HG03135 (cell line): ENCODE results near the gene GNG8.

Experiments used
- ATAC-seq: cut with Tn5 transposase; IDR thresholded peaks from one replicate; pipeline ENCODE4 v1.9.1; 2021; ENCODE audit warnings: mild to moderate bottlenecking, moderate library complexity; ENCODE audit not compliant: unreplicated experiment

The GNG8 gene

DNA sequence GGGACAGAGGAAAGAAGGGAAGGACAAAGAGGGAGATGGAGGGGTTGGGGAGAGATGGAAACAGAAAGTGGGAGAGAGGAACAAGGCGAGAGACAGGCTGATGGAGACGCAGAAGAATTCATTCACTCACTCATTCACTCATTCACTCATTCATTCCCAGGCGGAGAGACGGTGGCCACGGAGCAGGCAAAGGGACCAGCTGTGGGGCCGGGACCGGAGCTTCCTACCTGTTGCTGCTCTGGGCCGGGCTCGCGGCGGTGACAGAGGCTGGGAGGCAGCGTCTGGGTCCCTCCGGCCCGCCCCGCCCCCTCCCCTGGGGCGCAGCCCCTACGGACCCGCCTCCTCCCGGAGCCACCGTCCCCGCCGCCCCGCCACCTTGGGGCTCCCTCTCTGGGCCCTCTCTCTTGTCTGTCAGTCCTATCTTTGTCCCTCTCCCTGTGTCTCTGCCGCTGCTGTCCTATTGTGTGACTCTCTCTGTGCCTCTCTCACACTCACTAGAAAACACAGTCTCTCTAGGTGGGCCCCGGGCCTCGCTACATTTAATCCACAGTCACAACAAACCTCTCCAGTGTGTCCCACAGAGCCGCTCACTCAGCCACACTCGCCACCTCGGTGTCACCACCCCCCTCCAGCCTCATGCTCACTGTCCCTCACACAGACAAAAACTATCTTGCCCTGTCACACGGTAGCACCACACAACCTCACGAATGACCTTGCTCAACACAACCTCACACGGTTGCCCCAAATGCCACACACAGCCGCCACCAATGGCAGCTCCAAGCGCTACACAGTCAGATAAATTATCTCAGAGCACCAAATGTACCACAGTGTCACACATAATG lies at the start of gene GNG8:
Gene GNG8, minus strand, starts transcription at position 283 of the 842 bp plus-strand sequence. CDS start 1,520 bp downstream, outside the sequence.
- no peak for ATAC-seq

DNA sequence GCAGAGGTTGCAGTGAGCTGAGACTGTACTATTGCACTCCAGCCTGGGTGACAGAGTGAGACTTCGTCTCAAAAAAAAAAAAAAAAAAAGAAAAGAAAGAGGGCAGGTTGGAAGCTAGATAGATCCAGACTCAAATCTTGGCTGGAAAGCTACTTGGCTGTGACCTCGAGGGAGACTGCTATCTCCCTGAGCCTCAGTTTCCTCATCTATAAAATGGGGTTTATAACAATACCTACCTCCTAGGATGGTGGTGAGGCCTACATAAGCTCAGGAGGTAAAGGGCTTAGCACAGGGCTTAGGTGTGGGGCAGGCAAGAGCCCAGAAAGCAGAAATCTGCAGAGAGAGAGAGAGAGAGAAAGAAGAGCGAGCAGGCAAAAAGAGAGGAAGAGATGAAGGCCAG lies 49.2 kb upstream of the GNG8 start:
- no peak for ATAC-seq

GRCh38 chr19:46678110-46678732 lies 42.2 kb upstream of the GNG8 start:
- no peak for ATAC-seq

- ATAC-seq: no peak
These were observed 38.6 kb upstream of the GNG8 start for GRCh38 chr19:46674416-46675178.

DNA sequence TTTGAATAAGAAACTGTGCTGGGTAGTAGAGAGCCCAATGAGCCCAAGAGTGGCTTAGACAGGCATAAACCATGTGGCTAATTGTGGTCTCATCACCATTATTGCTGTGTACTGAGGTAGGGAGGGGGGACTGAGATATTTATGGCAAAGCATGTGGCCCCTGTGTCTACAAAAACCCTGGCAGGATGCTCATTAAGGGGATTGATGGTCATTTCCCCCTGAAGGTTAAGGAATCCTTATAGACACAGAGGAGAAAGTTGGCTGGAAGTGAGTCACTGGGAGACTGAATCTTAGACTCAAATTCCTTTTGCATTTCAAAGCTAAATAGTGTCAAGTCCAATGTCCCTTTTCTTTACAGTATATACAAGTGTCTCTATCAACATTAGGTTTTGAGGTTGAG lies 34.8 kb upstream of the GNG8 start:
- no peak for ATAC-seq

- no peak for ATAC-seq
These were observed 32.7 kb upstream of the GNG8 start for GRCh38 chr19:46668662-46669061.

- ATAC-seq: no peak
These were observed 29.1 kb upstream of the GNG8 start for GRCh38 chr19:46665072-46665471.

DNA sequence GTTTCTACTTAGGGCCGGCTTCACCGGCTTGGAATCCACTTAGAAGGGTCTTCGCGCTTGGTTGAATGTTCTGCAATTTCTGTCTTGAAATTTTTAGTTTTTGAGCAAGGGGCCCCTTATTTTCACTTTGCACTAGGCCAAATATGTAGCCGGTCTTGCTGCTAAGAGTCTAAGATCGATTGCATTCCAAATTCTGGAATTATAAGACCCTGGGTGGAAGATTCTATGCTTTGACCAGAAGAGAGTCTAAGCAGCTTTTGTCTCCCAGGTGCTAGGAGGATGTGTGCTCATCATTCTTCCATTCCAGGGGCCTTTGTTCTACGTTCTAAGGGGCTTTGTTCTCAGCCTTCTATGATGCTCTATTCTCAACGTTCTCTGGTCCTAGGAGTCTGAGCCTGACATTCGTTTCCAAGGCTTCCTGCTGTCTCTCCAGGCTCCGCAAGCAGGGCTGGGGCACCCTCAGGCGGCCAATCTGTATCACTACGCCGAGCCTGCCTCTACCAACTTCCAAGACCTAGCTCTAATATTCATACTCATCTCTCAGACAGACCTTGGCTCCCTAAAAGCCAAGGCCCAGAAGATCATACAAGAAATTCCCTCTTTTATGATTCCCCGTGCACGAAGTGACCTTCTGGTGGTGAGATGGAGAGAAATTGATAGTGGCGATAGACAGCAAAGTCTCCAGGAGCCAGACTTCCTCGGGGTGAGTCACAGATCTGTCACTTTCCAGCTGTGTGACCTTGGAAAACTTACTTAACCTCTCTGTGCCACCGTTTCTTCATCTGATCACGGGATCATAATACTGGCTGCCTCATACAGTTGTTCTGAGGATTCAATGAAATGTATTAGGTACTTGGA lies 26.0 kb upstream of the GNG8 start:
- peak; percentile 41 for ATAC-seq

DNA sequence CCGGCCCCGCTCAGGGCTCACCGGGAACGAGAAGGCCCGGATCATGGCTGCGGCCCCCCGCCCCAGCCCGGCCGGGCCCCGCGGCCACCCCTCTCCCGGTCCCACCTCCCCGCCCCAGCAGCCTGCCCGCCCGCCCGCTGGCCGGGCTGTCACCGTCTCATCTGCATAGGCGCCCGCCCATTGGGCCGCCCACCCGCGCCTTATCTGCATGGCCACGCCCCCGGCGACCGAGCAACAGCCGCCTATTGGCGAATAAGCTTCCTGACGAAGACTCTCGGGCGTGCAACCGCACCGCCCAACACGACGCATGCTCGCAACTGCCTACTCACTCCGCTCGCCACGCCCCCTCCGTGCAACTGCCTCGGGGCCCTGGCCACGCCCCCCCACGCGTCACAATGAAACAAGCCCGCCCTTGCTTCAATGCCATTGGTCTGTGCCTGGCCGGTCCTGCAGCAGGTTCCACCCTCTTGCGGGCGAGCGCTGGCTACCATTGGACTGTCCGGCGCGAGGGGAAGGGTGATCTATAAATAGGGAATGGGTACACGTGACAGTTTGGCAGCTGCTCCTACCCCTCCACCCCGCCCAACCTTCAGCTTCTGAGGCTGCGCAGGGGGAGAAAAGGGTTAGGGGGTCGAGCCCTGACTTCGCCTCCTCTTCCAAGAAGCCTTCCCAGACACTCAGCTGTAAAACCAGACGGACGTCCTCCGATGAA lies 25.2 kb upstream of the GNG8 start, which contains the start of gene DACT3:
Gene DACT3, minus strand, starts transcription at position 163 of the 712 bp plus-strand sequence. Its CDS starts 118 bp downstream, at position 45.
- peak; percentile 86 for ATAC-seq

GRCh38 chr19:46660551-46661019 lies 24.6 kb upstream of the GNG8 start:
- ATAC-seq: no peak

GRCh38 chr19:46660008-46660517 lies 24.1 kb upstream of the GNG8 start:
- ATAC-seq: no peak

DNA sequence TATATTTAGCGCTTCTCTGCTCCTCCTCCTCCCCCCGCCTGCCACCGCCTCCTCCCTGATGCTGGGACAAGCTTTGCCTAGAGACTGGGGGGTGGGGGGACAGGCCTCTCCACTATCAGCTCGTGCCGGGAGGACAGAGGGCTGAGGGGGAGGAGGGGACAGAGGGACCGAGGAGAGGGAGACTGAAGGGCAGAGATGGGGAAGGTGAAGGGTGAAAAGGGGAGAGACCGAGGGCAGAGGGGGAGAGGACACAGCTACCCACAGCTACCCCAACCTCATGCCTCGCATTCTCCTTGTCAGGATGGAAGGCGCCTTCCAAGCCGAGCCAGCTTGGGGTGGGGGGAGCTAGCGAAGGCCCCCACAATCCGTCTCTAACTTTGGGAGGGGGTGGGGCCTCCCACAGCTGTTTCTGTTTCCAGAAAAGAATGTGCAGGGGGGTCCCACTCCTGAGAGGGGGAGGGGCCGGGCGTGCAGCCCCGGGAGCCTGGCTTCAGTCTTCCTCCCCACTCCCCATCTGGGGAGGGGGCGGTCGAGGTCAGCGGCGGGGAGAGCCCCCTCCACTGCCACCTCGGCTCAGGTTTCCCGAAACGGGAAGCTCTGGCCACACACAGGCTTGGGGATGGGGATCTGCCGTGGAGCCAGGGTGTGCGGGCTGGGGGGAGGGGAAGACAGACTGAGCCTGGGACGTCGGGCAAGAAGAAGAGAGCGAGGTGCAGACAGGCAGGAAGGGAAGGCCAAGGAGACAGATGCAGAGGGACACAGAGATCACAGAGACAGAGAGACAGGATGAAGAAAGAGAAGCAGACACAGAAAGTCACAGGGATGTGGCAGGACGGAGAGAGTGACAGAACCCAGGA lies 23.4 kb upstream of the GNG8 start:
- ATAC-seq: no peak

- ATAC-seq: no peak
These were observed 20.5 kb upstream of the GNG8 start for GRCh38 chr19:46656541-46656940.

DNA sequence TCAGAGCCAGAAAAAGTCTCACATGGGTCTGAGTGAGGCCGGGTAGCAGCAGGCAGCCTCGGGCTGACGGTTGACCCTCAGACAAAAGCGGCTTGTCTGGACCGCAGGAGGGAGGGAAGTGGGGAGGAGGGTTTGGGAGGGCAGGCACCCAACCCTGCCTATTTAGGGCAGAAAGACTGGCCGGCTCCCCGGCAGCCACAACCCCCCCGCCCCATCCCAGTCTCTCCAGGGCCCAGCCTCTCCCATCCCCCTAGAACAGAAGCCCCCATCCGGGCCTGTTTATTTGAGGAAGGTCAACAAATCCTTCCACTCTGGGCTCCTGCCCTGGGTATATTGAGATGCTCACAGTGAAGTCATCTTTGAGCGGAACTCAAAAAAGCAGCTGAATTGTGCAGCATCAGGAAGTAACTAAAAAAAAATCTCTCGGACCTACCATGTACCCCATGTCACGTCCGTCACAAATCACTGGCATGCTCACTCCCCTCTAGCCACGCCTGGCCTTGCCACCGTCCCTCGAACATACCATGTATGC lies 18.7 kb upstream of the GNG8 start:
- ATAC-seq: no peak

DNA sequence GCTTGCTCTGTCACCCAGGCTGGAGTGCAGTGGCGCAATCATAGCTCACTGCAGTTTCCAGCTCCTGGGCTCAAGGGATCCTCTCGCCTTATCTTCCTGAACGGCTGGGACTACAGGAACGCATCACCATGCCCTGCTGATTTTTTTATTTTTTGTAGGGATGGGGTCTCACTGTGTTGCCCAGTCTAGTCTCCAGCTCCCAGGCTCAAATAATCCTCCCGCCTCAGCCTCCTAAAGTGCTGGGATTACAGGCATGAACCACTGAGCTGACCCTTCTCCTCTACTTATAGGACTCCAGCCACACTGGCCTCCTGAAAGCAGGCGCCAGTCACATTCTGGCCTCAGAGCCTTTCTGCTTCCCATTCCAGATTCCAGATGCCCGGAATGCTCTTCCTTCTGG lies 14.4 kb upstream of the GNG8 start:
- ATAC-seq: no peak

DNA sequence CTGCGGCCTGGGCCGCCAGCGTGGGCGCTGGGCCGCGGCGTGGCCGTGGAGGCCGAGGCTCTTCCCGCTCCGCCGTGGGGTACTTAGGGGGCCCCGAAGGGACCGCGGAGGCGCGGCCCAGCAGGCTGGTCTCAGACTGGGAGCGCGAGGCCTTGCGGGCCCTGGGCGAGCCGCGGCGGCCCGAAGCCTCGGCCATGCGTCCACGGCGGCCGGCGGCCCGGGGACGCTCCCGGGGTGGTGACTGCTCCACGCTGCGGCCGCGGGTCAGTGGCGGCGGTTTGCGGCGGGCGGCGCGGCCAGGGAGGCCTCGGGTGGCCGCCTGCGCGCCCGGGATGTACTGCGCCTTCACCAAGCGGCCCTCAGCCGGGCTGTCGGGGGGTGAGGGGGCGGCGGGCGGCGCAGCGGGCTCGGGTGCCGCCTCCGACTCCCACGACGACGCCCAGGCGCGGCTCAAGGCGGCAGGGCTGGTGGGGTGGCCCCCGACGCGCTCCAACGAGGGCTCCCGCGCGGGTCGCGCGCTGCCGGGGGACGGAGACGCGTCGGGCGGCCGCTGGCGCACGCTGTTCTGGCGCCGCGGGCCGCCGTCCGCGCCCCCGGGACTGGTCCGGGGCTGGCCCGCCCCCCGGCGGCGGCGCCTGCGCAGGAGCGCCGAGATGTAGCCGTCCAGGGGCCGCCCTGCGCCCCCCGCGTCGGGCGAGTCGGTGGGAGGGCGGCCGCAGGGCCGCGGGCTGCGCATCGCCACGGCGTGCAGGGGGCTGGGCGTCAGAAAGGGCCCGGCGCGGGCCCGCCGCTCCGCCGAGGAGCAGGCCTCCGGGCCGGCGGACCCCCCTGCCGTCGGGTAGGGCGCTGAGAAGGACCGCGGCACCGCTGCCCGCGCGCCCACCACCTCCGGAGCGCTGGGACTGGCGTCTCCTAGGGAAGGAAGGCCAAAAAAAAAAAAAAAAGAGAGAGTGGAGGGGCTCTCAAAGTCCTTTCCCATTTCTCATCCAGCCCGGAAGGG lies 13.3 kb upstream of the GNG8 start:
- ATAC-seq: no peak
